DOHH2 (cell line): ENCODE measurements around the gene TMCC1.

Experiments
- H3F3A ChIP-seq: fragments of 200-600 bp; sonication (generic), shearing (Covaris generic); 2 replicates; pipeline ENCODE4 v1.6.0; 2016; ENCODE audit warnings: antibody characterized with exemption, mild to moderate bottlenecking; ENCODE audit not compliant: control insufficient read depth, insufficient read depth
- H3K27ac ChIP-seq: fragments of 200-600 bp; sonication (generic); 2 replicates; pipeline ENCODE4 v1.5.1; 2014; ENCODE audit warnings: low read depth, mild to moderate bottlenecking, low read length, moderate library complexity
- H3K27me3 ChIP-seq: fragments of 200-600 bp; sonication (generic); 2 replicates; pipeline ENCODE4 v1.6.1; 2014; ENCODE audit warnings: mild to moderate bottlenecking, low read length, mixed read lengths; ENCODE audit not compliant: control insufficient read depth
- H3K36me3 ChIP-seq: fragments of 200-600 bp; sonication (generic); 2 replicates; pipeline ENCODE4 v1.6.1; 2014; ENCODE audit warnings: mild to moderate bottlenecking, low read length, moderate library complexity, mixed read lengths; ENCODE audit not compliant: control insufficient read depth
- H3K4me1 ChIP-seq: fragments of 200-600 bp; sonication (generic); 2 replicates; pipeline ENCODE4 v1.6.1; 2014; ENCODE audit warnings: mild to moderate bottlenecking, low read length, mixed read lengths; ENCODE audit not compliant: control insufficient read depth
- H3K4me2 ChIP-seq: fragments of 200-600 bp; sonication (generic); 2 replicates; pipeline ENCODE4 v1.6.0; 2014; ENCODE audit warnings: mild to moderate bottlenecking, low read length, moderate library complexity
- H3K4me3 ChIP-seq: fragments of 200-600 bp; sonication (generic); 2 replicates; pipeline ENCODE4 v1.5.1; 2014; ENCODE audit warnings: mild to moderate bottlenecking, low read length, mixed read lengths
- H3K79me2 ChIP-seq: fragments of 200-600 bp; sonication (generic); 2 replicates; pipeline ENCODE4 v1.6.1; 2014; ENCODE audit warnings: mild to moderate bottlenecking, low read length, mixed read lengths; ENCODE audit not compliant: control insufficient read depth
- H3K9me2 ChIP-seq: fragments of 200-600 bp; sonication (generic); replicated peaks from 2 replicates; pipeline ENCODE4 v1.6.1; 2014; ENCODE audit warnings: mild to moderate bottlenecking, low read length, mixed read lengths; ENCODE audit not compliant: control insufficient read depth
- H3K9me3 ChIP-seq: fragments of 200-600 bp; sonication (generic); 2 replicates; pipeline ENCODE4 v1.6.1; 2014; ENCODE audit warnings: antibody characterized with exemption, low read length, mixed read lengths; ENCODE audit not compliant: control insufficient read depth, insufficient read depth
- H4K20me1 ChIP-seq: fragments of 200-600 bp; sonication (generic); 2 replicates; pipeline ENCODE4 v1.6.0; 2014; ENCODE audit warnings: low read depth, mild to moderate bottlenecking, antibody characterized with exemption, low read length, moderate library complexity; ENCODE audit not compliant: control insufficient read depth, insufficient read depth
- EZH2phosphoT487 ChIP-seq: fragments of 200-600 bp; sonication (generic); IDR thresholded peaks from 2 replicates; pipeline ENCODE4 v1.6.1; 2017; ENCODE audit warnings: borderline replicate concordance, mild to moderate bottlenecking, antibody characterized with exemption, low read length, moderate library complexity, mixed read lengths
- TF ChIP-seq, protein P1 (sequence below): fragments of 200-600 bp; sonication (generic); IDR thresholded peaks from one replicate; pipeline ENCODE4 v1.5.1; 2014; ENCODE audit warnings: antibody characterized with exemption, mild to moderate bottlenecking, low read depth, low read length; ENCODE audit not compliant: poor library complexity, severe bottlenecking

Gene TMCC1

DNA sequence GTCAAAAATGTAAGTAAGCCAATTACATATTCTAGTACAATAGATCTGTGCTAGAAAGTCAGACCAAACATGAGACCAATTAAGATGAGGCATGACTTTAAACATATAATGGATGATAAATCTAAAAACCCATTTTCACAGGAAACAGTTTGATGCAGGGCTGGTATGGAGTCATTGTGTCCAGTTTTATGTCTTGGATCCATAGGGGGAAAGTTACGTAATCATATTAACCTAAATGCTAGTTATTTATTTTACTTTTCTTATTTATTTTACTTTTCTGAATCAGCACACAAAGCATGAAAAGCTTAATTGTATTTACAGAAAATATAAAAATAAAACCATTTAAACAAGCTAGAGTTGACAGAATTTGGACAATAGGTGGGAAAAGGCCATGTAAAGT, 26.3 kb upstream of the TMCC1 start:
- H3K9me3 ChIP-seq: peaks cover 34% of the 10 kb centered on the region

DNA sequence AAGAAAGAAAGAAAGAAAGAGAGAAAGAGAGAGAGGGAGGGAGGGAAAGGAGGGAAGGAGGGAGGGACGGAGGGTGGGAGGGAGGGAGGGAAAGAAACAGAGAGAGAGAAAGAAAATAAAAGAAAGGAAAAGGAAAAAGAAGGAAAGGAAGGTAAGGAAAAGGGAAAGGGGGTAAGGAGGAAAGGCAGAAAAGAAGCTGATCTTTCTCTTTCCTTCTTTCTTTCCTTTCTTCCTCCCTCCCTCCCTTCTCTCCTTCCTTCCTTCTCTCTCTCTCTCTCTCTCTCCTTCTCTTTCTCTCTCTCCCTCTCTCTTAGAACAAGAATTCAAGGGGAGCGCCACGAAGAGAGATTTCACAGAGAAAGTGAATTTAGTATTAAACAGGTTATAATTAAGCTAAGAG, 25.8 kb upstream of the TMCC1 start:
- Histone ChIP-seq H3K4me1 (no peaks in the 10 kb centered on the region; the same call in 1 of the 2 replicates), H3K4me2 (no peak overlapping the region), H3K27ac (no peak overlapping the region), H3K36me3 (no peaks in the 10 kb centered on the region), H3K9me2 (no peaks in the 10 kb centered on the region), H3K4me3 (no peak overlapping the region), H3F3A (no peaks in the 10 kb centered on the region; the same call in 1 of the 2 replicates), H3K9me3 (peaks cover 34% of the 10 kb centered on the region), H4K20me1 (no peaks in the 10 kb centered on the region), H3K27me3 (no peaks in the 10 kb centered on the region), H3K79me2 (no peaks in the 10 kb centered on the region)
- no peak for TF ChIP-seq EZH2phosphoT487
- TF ChIP-seq, protein P1, sequence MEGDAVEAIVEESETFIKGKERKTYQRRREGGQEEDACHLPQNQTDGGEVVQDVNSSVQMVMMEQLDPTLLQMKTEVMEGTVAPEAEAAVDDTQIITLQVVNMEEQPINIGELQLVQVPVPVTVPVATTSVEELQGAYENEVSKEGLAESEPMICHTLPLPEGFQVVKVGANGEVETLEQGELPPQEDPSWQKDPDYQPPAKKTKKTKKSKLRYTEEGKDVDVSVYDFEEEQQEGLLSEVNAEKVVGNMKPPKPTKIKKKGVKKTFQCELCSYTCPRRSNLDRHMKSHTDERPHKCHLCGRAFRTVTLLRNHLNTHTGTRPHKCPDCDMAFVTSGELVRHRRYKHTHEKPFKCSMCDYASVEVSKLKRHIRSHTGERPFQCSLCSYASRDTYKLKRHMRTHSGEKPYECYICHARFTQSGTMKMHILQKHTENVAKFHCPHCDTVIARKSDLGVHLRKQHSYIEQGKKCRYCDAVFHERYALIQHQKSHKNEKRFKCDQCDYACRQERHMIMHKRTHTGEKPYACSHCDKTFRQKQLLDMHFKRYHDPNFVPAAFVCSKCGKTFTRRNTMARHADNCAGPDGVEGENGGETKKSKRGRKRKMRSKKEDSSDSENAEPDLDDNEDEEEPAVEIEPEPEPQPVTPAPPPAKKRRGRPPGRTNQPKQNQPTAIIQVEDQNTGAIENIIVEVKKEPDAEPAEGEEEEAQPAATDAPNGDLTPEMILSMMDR: no peak

More for the DNA sequence above, 26.3 kb upstream of the TMCC1 start:
- no peak overlapping the region for H3K27ac ChIP-seq
- no peak for TF ChIP-seq EZH2phosphoT487
- no peak overlapping the region for H3K4me2 ChIP-seq
- no peaks in the 10 kb centered on the region for H3K36me3 ChIP-seq
- no peaks in the 10 kb centered on the region for H4K20me1 ChIP-seq
- no peaks in the 10 kb centered on the region for H3K79me2 ChIP-seq
- no peaks in the 10 kb centered on the region; the same call in 1 of the 2 replicates for H3K4me1 ChIP-seq
- H3K27me3 ChIP-seq: no peaks in the 10 kb centered on the region
- no peak overlapping the region for H3K4me3 ChIP-seq
- no peaks in the 10 kb centered on the region; the same call in 1 of the 2 replicates for H3F3A ChIP-seq
- no peaks in the 10 kb centered on the region for H3K9me2 ChIP-seq

DNA sequence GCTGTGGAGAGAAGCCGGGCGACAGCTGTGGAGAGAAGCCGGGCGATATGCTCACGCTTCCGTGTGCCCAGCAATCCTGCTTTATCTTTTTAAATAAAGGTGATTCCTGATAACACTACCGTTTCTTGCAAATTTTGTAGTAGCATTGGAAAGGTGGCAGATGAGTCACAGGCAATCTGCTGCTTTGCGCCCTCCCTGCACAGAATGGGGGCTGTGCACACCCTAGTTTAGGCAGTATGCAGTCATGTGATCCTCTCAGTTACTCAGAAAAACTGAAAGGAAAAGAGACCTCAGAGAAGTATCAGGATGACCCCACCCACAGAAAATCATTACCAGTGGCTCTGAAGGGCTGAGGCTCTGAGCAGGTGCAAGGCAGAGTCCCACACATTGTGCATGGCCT, 24.9 kb upstream of the TMCC1 start:
- TF ChIP-seq, protein P1: no peak
- no peak for TF ChIP-seq EZH2phosphoT487
- Histone ChIP-seq H3K36me3 (no peaks in the 10 kb centered on the region), H3K4me1 (no peaks in the 10 kb centered on the region; the same call in 1 of the 2 replicates), H3K9me3 (peaks cover 34% of the 10 kb centered on the region), H4K20me1 (no peaks in the 10 kb centered on the region), H3K4me3 (no peak overlapping the region), H3K79me2 (no peaks in the 10 kb centered on the region), H3K27ac (no peak overlapping the region), H3K27me3 (no peaks in the 10 kb centered on the region), H3K4me2 (no peak overlapping the region), H3K9me2 (no peaks in the 10 kb centered on the region), H3F3A (no peaks in the 10 kb centered on the region; the same call in 1 of the 2 replicates)

DNA sequence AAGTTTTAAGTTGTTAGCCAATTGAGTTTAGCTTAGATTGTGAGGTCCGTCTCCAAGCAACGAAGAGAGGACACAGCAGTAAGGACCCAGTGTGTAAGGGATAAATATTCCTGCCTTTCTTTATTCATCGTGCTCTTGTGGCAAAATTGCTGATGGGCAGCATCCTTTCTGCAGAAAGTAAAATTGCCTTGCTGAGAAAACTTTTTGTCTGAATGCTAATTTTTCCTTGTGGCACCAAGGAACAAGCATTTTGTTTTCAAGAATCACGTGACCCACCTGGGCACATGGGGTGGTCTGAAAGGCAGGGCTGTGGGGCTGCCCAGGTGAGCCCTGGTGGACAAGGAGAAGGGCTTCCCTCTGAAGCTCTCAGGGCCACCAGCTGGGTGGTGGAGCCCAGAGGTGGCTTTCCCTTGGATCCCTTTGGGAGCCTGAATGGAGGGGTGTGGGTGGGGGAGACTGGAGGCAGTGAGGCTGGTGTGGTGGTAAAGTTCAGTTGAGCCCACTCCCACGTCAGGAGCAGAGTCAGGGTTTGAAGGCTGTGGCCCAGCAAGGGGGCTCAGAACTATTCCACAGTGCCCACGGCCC, 24.0 kb upstream of the TMCC1 start:
- no peaks in the 10 kb centered on the region for H3K27me3 ChIP-seq
- H4K20me1 ChIP-seq: no peaks in the 10 kb centered on the region
- no peaks in the 10 kb centered on the region for H3K9me2 ChIP-seq
- TF ChIP-seq, protein P1: no peak
- TF ChIP-seq EZH2phosphoT487: no peak
- H3F3A ChIP-seq: no peaks in the 10 kb centered on the region; the same call in 1 of the 2 replicates
- no peak overlapping the region for H3K4me3 ChIP-seq
- no peaks in the 10 kb centered on the region; the same call in 1 of the 2 replicates for H3K4me1 ChIP-seq
- no peaks in the 10 kb centered on the region for H3K36me3 ChIP-seq
- no peak overlapping the region for H3K27ac ChIP-seq
- no peak overlapping the region for H3K4me2 ChIP-seq
- no peaks in the 10 kb centered on the region for H3K79me2 ChIP-seq
- H3K9me3 ChIP-seq: peaks cover 34% of the 10 kb centered on the region
